ENCODE measurements around the gene KPNB1.

DNA sequence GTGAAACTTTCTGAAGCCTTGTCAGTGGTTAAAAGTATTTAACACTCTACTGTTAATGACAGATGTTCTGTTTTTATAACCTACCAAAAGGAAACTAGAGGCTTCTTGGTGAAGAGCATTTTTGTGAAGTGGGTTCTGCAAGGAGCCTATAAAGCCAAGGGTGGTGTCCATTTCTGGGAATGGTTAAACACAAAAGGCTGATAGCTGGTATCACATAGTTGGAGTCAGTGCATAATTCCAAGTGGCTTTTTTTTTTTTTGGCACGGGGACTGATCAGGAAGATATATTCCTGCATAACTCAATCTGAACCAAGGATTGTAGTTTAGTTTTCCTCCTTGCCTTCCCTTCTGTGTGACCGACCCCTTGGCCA is 27.6 kb upstream of the KPNB1 start:
- no peak for TF ChIP-seq POLR2A (IDR thresholded peaks at IDR 0.05)
- TF ChIP-seq, protein P1, sequence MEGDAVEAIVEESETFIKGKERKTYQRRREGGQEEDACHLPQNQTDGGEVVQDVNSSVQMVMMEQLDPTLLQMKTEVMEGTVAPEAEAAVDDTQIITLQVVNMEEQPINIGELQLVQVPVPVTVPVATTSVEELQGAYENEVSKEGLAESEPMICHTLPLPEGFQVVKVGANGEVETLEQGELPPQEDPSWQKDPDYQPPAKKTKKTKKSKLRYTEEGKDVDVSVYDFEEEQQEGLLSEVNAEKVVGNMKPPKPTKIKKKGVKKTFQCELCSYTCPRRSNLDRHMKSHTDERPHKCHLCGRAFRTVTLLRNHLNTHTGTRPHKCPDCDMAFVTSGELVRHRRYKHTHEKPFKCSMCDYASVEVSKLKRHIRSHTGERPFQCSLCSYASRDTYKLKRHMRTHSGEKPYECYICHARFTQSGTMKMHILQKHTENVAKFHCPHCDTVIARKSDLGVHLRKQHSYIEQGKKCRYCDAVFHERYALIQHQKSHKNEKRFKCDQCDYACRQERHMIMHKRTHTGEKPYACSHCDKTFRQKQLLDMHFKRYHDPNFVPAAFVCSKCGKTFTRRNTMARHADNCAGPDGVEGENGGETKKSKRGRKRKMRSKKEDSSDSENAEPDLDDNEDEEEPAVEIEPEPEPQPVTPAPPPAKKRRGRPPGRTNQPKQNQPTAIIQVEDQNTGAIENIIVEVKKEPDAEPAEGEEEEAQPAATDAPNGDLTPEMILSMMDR (IDR thresholded peaks at IDR 0.05): no peak

Data from Peyer's patch (tissue), 4 donors.